Coronary artery (tissue), 2 donors: ENCODE measurements around the gene NDOR1.

Source experiments
- DNase-seq: peaks from one replicate; pipeline ENCODE4 v3.0.0-alpha.2; 2017; ENCODE audit warnings: low spot score
- H3K27ac ChIP-seq, 2 donors: fragments of 200-600 bp; sonication (generic); one replicate each; pipeline ENCODE4 v1.5.1; 2016 to 2019
- H3K4me3 ChIP-seq: fragments of 200-600 bp; sonication (generic); 2 replicates; pipeline ENCODE4 v1.5.1; 2016; ENCODE audit warnings: mild to moderate bottlenecking, moderate library complexity
- TF ChIP-seq, protein P1 (sequence below): fragments of 200-600 bp; sonication (generic); IDR thresholded peaks from one replicate; pipeline ENCODE4 v1.5.1; 2019; ENCODE audit warnings: antibody characterized with exemption

The NDOR1 gene

GRCh38 chr9:137160716-137161557, 44.6 kb upstream of the NDOR1 start:
- DNase-seq = no peak
- no peak overlapping the region for H3K27ac ChIP-seq
- no peak overlapping the region for H3K4me3 ChIP-seq
- TF ChIP-seq, protein P1, sequence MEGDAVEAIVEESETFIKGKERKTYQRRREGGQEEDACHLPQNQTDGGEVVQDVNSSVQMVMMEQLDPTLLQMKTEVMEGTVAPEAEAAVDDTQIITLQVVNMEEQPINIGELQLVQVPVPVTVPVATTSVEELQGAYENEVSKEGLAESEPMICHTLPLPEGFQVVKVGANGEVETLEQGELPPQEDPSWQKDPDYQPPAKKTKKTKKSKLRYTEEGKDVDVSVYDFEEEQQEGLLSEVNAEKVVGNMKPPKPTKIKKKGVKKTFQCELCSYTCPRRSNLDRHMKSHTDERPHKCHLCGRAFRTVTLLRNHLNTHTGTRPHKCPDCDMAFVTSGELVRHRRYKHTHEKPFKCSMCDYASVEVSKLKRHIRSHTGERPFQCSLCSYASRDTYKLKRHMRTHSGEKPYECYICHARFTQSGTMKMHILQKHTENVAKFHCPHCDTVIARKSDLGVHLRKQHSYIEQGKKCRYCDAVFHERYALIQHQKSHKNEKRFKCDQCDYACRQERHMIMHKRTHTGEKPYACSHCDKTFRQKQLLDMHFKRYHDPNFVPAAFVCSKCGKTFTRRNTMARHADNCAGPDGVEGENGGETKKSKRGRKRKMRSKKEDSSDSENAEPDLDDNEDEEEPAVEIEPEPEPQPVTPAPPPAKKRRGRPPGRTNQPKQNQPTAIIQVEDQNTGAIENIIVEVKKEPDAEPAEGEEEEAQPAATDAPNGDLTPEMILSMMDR = no peak

- no peak for DNase-seq
Measured at GRCh38 chr9:137161558-137162486, 43.7 kb upstream of the NDOR1 start.

DNA sequence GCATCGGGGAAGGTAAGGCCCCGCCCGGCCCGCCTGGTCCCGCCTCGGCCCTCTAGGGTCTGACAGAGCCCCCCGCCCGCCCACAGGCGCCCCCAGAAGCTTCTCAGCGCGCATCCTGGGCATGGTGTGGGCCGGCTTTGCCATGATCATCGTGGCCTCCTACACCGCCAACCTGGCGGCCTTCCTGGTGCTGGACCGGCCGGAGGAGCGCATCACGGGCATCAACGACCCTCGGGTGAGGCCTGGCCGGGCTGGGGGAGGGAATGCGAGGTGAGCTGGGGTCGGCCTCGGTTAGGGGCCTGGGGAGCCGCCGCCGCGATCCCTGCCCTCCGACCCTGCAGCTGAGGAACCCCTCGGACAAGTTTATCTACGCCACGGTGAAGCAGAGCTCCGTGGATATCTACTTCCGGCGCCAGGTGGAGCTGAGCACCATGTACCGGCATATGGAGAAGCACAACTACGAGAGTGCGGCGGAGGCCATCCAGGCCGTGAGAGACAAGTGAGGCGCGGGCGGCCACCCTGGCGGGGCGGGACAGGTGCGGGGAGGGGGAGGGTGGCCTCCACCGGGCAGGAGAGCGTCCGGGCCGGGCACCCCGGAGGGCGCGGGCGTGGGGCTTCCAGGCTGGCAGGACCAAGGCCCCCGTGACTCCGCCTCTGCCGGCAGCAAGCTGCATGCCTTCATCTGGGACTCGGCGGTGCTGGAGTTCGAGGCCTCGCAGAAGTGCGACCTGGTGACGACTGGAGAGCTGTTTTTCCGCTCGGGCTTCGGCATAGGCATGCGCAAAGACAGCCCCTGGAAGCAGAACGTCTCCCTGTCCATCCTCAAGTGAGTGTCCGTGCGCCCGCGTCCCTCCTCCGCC, 42.8 kb upstream of the NDOR1 start:
- TF ChIP-seq, protein P1 = no peak
- no peak for DNase-seq
- Histone ChIP-seq H3K27ac (no peak overlapping the region), H3K4me3 (peak overlapping the region; percentile 67)

More at GRCh38 chr9:137161558-137162486, 43.7 kb upstream of the NDOR1 start:
- Histone ChIP-seq H3K27ac (no peak overlapping the region), H3K4me3 (peak overlapping the region; percentile 33)
- TF ChIP-seq, protein P1 = no peak

- H3K4me3 ChIP-seq = peak overlapping the region; percentile 67
- no peak for DNase-seq
- no peak overlapping the region for H3K27ac ChIP-seq
- TF ChIP-seq, protein P1 = no peak
Measured at GRCh38 chr9:137163365-137163715, 42.2 kb upstream of the NDOR1 start.

- TF ChIP-seq, protein P1 = no peak
- Histone ChIP-seq H3K27ac (no peak overlapping the region), H3K4me3 (no peak overlapping the region)
- DNase-seq = no peak
Measured at GRCh38 chr9:137163805-137164204, 41.7 kb upstream of the NDOR1 start.

DNA sequence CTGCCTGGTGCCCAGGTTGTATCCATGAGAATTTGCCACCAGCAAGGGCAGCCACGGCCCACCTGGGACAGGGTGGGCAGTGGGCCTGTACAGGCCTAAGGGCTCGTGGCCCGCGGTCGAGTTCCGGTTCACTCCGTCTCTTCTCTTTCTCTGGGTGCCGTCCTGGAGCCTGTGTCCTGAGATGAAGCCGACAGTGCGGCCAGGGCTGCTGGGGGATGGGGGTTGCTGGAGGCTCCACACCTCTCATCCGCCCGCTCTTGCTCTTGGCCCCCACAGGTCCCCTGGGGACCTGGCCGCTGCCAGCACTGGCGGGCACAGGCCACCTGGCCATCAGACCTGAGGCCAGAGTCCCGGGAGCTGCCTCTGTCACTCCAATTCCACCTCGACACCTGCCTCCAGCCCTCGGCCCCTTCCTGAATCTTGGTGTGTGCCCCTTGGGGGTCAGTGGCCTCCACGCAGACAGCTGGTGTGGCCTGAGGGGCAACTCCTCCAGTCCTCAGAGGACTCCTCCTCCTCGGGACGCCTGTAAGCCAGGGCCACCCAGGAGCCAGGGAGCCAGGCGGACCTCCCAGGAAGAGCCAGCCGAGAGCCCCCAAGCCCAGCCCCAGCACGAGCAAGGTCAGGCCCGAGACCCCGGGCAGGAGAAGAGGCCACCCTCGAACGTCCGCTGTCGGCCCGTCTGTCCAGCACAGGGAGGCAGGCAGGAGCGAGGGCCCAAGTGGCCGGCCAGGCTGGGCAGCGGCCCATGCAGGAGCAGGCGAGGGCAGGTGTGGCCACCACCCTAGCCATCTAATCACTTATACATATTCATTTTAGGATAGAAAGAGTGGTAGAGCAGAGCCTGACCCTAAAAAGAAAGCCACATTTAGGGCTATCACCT, 40.9 kb upstream of the NDOR1 start:
- no peak for DNase-seq
- Histone ChIP-seq H3K27ac (no peak overlapping the region), H3K4me3 (no peak overlapping the region)
- TF ChIP-seq, protein P1 = no peak
